K562 (cell line): ENCODE results near the gene SIRT7.

Experiments used
- EHMT2 ChIP-seq: fragments of 450-650 bp; IDR thresholded peaks from 2 replicates; pipeline ENCODE4 v1.6.1; 2018; ENCODE audit warnings: antibody characterized with exemption
- FIP1L1 ChIP-seq: fragments of 200-400 bp; formaldehyde crosslinking; IDR thresholded peaks from 2 replicates; pipeline ENCODE4 v1.6.1; 2018; ENCODE audit warnings: mild to moderate bottlenecking, low read depth, low read length; ENCODE audit not compliant: poor library complexity, severe bottlenecking
- HMG20B ChIP-seq: fragments of 250-450 bp; sonication (Bioruptor Pico); IDR thresholded peaks from 2 replicates; pipeline ENCODE4 v1.5.0; 2021; ENCODE audit warnings: mild to moderate bottlenecking
- POLR2A ChIP-seq: fragments of 450-650 bp; conservative IDR thresholded peaks from 2 replicates; pipeline ENCODE4 v1.6.1; 2016
- RB1 ChIP-seq: fragments of 450-650 bp; IDR thresholded peaks from 2 replicates; pipeline ENCODE4 v1.6.1; 2017; ENCODE audit warnings: low read depth, mild to moderate bottlenecking
- RBM39 ChIP-seq: fragments of 200-400 bp; formaldehyde crosslinking; optimal IDR thresholded peaks from 2 replicates; pipeline ENCODE3; 2018; ENCODE audit warnings: low read depth, low read length
- SP1 ChIP-seq: sonication (generic); formaldehyde crosslinking; IDR thresholded peaks from 2 replicates; pipeline ENCODE4 v1.8.1; 2022; ENCODE audit warnings: mild to moderate bottlenecking, missing genetic modification reagents
- ZNF165 ChIP-seq: fragments of 250-450 bp; sonication (Bioruptor Pico); IDR thresholded peaks from 2 replicates; pipeline ENCODE4 v1.4.0; 2020; ENCODE audit warnings: borderline replicate concordance
- ZNF253 ChIP-seq: fragments of 250-450 bp; sonication (Bioruptor Pico); conservative IDR thresholded peaks from 2 replicates; pipeline ENCODE4 v1.6.1; 2021; ENCODE audit warnings: mild to moderate bottlenecking
- ZNF695 ChIP-seq: fragments of 450-650 bp; formaldehyde crosslinking; IDR thresholded peaks from 2 replicates; pipeline ENCODE4 v1.4.0; 2020; ENCODE audit warnings: mild to moderate bottlenecking, moderate library complexity
- TF ChIP-seq, protein P1 (sequence below), 3 experiments: IDR thresholded peaks in 2 of 3; conservative IDR thresholded peaks in 1 of 3; 2 replicates each; pipeline ENCODE4 v1.5.1; 2011 to 2012; ENCODE audit warnings: low read length in 3 of 3, mild to moderate bottlenecking in 3 of 3, control low read depth in 2 of 3, improper control_type of control experiment in 1 of 3, inconsistent platforms in 1 of 3, low read depth in 1 of 3, mixed read lengths in 1 of 3, moderate library complexity in 1 of 3; ENCODE audit not compliant: insufficient read depth in 2 of 3
- TF ChIP-seq, protein P2 (sequence below): sonication (generic); formaldehyde crosslinking; IDR thresholded peaks from 2 replicates; pipeline ENCODE4 v1.8.1; 2022; ENCODE audit warnings: missing genetic modification reagents

- TF ChIP-seq, protein P1, sequence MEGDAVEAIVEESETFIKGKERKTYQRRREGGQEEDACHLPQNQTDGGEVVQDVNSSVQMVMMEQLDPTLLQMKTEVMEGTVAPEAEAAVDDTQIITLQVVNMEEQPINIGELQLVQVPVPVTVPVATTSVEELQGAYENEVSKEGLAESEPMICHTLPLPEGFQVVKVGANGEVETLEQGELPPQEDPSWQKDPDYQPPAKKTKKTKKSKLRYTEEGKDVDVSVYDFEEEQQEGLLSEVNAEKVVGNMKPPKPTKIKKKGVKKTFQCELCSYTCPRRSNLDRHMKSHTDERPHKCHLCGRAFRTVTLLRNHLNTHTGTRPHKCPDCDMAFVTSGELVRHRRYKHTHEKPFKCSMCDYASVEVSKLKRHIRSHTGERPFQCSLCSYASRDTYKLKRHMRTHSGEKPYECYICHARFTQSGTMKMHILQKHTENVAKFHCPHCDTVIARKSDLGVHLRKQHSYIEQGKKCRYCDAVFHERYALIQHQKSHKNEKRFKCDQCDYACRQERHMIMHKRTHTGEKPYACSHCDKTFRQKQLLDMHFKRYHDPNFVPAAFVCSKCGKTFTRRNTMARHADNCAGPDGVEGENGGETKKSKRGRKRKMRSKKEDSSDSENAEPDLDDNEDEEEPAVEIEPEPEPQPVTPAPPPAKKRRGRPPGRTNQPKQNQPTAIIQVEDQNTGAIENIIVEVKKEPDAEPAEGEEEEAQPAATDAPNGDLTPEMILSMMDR (IDR thresholded peaks at IDR 0.05 in 2 of 3, conservative IDR thresholded peaks at IDR 0.05 in 1 of 3; ENCODE audit: insufficient read depth in 2 of 3, low read depth in 1 of 3, low read length in 3 of 3), result no peak
- no peak for TF ChIP-seq POLR2A
- no peak for TF ChIP-seq ZNF253
- no peak for TF ChIP-seq EHMT2
- TF ChIP-seq HMG20B (CRISPR knock-in tag), result no peak
- no peak for TF ChIP-seq FIP1L1
- no peak for TF ChIP-seq SP1 (CRISPR knock-in tag)
- TF ChIP-seq, protein P2, sequence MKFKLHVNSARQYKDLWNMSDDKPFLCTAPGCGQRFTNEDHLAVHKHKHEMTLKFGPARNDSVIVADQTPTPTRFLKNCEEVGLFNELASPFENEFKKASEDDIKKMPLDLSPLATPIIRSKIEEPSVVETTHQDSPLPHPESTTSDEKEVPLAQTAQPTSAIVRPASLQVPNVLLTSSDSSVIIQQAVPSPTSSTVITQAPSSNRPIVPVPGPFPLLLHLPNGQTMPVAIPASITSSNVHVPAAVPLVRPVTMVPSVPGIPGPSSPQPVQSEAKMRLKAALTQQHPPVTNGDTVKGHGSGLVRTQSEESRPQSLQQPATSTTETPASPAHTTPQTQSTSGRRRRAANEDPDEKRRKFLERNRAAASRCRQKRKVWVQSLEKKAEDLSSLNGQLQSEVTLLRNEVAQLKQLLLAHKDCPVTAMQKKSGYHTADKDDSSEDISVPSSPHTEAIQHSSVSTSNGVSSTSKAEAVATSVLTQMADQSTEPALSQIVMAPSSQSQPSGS, result no peak
- no peak for TF ChIP-seq ZNF165 (CRISPR knock-in tag)
- no peak for TF ChIP-seq RB1
- no peak for TF ChIP-seq RBM39
- no peak for TF ChIP-seq ZNF695 (CRISPR knock-in tag)
Observed at GRCh38 chr17:81891303-81891552, 26.7 kb downstream of the SIRT7 start.
